Left cardiac atrium (tissue), 4 donors: ENCODE data around the gene LIX1. TPM values are rescaled to one million over a fixed set of nuclear protein-coding genes. Genes with fewer than 3 reads are reported as not detected.
A peak's percentile ranks its signal among the peaks of the same experiment; 100 is the strongest.
"Not testable (repeated sequence)": the region's sequence is repeated elsewhere in the genome, so short reads cannot be mapped to it uniquely, and the experiment has no call there.

Source experiments
- ATAC-seq, 2 donors: fragments of 200-7000 bp; cut with Tn5 transposase; one replicate each; pipeline ENCODE4 v1.9.1; 2020; ENCODE audit warnings: mild to moderate bottlenecking in 2 of 2, moderate library complexity in 2 of 2
- DNase-seq: peaks from one replicate; pipeline ENCODE4 v3.0.0-alpha.2; 2020
- intact Hi-C, 2 donors: fragments of 100-400 bp; cut with DNase I; formaldehyde crosslinking; loops; one replicate each; pipeline versions ENCODE4 v1.14.1 to v1.15.1; 2022 to 2023
- long read RNA-seq: library from polyadenylated mRNA; unstranded; transcript quantifications from one replicate; pipeline ENCODE4 v2.0.0, GENCODE V29; 2021
- total RNA-seq, 2 donors: library from RNA; stranded (reverse); fragmentation: NEBNext Ultra II Directional; extraction: Animal tissue kit (Norgen Biotek cat#: 25700); gene quantifications; one replicate each; pipeline ENCODE4 v1.2.1, GENCODE V29; 2021
- donor health status: DM: no; HTN: yes; CAD: no.
- donor health status: DM: no; HTN: yes; CAD: no; lungs with severe emphysema.
- donor health status: DM: yes; HTN: yes; CAD: no.
- donor health status: Dilated cardiomyopathy.

LIX1 gene
- under 1 TPM; 0.15 to 0.16 TPM for total RNA-seq
- long read RNA-seq = 0 reads

DNA sequence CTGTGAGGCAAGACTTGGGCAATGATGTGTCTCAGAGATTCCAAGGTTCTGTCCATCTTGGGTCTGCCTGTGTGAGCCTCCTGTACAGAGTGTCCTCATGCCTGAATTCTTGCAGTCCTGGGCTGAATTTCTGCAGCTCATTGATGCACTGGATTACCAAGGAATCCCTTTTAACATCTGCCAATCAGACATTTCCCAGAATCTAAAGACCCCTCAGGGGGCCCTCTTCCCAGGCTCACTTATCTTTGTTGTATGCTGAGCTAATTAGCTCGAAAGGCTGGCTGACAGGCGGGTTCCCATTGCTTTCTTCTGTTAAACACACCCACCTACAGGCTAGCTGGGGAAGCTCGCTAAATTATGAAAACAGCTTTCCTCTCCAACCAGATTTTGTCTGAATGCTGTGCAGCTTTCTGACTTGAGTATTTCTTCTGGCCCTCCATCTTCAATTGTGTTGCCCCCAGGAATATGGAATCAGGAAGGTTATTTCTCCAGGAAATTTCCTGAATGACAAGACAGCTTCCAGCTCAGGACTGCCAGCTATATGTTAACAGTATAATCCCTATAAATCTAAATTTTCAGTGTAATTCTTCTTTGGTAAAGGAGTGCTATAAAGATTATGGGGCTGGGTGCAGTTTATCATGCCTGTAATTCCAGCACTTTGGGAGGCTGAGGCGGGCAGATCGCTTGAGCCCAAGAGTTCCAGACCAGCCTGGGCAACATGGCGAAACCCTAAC, at the start of gene LIX1:
Gene LIX1 (minus strand): TSS at position 91 of the 734 bp plus-strand sequence. CDS start 35 bp downstream, at position 56.
- peak; percentile 72 to 83 for ATAC-seq
- intact Hi-C loops = loop anchor here (2.0 to 5.0 kb wide), 3 partner anchors 100 to 275 kb away; no protein-coding TSS in a partner anchor

DNA sequence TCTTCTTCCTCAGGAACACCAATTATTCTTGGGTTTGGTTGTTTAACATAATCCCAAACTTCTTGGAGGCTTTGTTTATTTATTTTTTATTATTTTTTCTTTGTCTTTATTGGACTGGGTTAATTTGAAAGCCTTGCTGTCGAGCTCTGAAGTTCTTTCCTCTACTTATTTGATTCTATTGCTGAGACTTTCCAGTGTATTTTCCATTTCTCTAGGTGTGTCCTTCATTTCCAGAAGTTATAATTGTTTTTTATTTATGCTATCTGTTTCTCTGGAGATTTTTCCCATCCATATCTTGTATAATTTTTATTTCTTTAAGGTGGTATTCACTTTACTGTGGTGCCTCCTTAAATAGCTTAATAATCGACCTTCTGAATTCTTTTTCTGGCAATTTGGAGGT, 49.5 kb upstream of the LIX1 start:
- intact Hi-C loops = no loop called here
- DNase-seq (no peak), ATAC-seq (no peak)

More for the DNA sequence above, at the start of gene LIX1:
- no peak for DNase-seq

DNA sequence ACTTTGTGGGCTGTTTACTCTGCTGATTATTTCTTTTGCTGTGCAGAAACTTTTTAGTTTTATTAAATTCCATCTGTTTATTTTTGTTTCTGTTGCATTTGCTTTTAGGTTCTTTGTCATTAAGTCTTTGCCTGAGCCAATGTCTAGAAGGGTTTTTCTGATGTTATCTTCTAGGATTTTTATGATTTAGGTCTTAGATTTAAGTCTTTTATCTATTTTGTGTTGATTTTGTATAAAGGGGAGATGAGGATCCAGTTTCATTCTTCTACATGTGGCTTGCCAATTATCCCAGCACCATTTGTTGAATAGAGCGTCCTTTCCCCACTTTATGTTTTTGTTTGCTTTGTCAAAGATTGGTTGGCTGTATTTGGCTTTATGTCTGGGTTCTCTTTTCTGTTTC, 47.1 kb upstream of the LIX1 start:
- intact Hi-C loops = loop anchor here in 1 of 2 donors (10.0 kb wide), 1 partner anchor 1585 kb away; the partner anchor contains the start of gene RGMB
- DNase-seq, ATAC-seq: not testable (repeated sequence)

DNA sequence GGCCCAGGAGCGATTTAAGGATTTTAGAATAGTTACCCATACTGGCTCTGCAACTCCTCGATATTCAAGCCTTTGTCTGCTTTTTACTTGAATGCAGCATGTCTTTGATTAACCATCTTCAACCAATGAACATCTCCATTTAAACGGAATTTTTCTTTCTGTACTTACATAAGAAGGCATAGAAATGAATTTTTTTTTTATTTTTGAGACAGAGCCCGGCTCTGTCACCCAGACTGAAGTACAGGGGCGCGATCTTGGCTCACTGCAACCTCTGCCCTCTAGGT, 41.5 kb upstream of the LIX1 start:
- DNase-seq (no peak), ATAC-seq (no peak)
- intact Hi-C loops = loop anchor here in 1 of 2 donors (10.0 kb wide), 1 partner anchor 1591 kb away; the partner anchor contains the start of gene RGMB

DNA sequence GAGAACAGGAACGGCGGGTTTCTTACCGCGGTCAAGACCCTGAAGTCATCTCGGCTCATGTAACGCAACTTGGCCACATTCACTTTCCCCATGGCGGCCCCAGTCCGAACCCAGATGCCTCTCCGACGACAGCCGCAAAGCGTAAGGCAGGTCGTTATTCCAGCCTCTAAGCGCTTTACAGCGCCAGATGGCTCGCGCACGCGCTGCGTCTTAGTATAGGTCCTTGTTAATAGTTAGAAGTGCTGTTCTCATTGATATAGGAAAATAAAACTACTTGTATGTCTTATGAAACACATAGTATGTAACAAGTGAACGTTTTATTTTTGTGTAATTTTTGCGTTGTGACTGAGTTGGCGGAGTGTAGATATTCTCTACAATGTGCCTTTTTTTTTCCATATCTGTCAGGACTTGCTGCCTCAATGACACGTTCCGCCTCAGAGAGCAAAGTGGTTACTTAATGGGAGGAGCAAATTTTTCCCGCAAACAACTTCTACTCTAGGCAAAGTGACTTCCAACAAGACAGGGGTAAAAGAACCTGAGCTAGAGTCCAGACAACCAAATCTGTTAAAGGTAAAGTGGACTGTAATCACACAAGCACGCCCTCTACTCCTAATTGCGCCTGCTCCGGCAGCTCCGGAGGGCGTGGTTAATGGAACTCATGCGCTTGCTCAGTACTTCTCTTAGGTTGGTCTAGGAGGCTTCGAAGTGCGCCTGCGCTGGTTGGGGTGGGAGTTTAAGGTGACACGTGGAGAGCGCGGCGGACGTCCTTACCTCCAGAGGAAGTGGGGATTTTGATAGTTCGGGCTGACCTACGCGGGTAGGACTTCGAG, 40.9 kb upstream of the LIX1 start, which contains the start of gene RIOK2:
Gene RIOK2 (minus strand): TSS at position 148 of the 830 bp plus-strand sequence. CDS start 56 bp downstream, at position 92.
- DNase-seq = peak; percentile 96
- intact Hi-C loops = loop anchor here in 1 of 2 donors (10.0 kb wide), 1 partner anchor 1591 kb away; the partner anchor contains the start of gene RGMB
- peak; percentile 98 for ATAC-seq

DNA sequence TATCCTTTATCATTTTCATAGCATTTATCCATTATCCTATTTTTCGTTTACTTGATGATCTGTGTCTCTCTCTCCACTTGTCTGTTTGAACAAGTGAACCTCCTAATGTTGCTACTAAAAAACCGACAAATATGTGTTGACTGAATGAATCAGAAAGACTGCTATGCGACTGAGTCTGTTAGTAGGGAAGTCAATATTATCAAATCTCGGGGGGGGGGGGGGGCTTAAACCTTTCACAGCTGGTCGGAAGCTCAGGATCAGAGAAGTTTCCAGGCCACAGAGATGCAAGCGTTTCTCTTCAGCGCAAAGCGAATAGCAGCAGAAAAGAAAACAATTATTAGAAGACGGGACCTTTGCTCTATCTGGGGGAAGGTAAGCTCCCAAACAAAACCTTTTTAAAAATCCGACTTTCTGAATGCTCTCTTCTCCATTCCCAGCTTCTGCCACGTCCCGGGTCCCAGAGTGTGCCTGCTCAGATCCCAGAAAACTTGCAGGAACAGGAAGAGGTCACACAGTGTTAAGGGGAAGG, 40.2 kb upstream of the LIX1 start:
- intact Hi-C loops = loop anchor here in 1 of 2 donors (10.0 kb wide), 1 partner anchor 1592 kb away; the partner anchor contains the start of gene RGMB
- no peak for ATAC-seq

DNA sequence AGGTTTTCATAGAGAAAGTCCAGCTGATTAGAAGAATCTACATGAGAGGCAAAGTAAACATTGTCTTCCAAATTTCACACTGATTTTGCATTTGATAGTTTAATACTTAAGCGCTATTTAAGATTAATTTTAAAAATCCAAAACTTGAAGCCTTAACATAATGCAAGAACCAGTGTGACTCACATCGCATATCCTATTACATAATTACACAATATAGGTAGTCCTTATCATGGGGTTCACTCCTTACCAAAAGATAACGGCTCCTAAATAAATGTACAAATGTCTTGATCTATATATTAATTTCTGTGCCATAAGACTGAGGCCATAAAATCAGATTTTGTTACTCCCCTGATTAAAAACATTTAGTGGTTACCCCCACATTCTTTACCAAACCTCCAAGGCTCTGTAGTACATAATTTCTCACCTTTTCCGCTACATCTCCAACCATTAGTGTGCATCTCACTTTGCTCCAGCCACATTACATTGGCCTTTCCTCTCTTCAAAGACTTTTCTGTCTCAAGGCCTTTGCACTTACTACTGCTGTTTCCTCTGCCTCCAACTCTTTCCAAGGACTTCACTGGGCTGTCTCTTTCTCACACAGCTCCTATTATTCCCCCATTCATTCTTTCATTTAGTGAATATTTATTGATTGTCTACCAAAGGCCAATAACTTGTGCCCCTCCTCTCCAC, 39.6 kb upstream of the LIX1 start:
- intact Hi-C loops = loop anchor here in 1 of 2 donors (10.0 kb wide), 1 partner anchor 1593 kb away; the partner anchor contains the start of gene RGMB
- no peak for ATAC-seq
- no peak for DNase-seq

More for the DNA sequence above, 40.2 kb upstream of the LIX1 start:
- DNase-seq = no peak

DNA sequence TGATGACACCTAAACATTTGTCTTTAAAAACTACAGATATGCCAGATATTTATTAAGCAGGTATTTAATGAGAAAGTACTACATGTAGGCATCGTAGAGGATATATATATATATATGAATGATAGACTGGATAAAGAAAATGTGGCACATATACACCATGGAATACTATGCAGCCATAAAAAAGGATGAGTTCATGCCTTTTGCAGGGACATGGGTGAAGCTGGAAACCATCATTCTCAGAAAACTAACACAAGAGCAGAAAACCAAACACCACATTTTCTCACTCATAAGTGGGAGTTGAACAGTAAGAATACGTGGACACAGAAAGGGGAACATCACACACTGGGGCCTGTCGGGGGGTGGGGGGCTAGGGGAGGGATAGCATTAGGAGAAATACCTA, 37.0 kb upstream of the LIX1 start:
- DNase-seq, intact Hi-C loops, ATAC-seq: not testable (repeated sequence)

DNA sequence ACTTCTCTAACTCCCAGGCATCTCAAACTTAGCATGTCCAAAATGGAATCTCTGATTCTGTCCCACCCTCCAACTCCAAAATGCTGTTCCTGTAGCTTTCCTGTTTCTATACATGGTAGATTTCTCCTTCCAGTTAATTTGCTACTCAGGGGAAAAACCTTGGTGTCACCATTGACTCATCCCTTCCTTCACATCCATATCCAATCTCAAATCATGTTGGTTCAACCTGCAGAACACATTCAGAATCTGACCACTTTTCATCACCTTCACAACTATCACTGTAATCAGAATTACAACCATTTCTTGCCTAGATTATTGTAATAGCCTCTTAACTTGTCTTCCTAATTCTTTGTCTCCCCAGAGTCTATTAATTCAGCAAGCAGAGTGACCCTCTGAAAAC, 29.8 kb upstream of the LIX1 start:
- intact Hi-C loops = no loop called here
- no peak for ATAC-seq

DNA sequence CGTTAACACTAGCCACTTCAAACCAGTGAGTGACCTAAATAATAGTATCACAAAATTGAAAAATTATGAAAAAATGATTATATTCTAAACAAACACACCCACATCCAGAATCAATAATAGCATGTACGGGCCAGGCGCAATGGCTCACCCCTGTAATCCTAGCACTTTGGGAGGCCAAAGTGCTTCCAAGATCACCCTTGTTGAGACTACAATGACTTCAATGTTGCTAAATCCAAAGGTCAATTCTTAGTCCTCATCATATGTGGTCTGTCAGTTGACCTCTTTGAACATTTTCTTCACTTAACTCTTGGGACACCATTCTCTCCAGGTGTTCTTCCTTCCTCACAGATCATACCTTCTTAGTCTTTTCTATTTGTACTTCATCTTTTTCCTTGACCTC, 29.3 kb upstream of the LIX1 start:
- DNase-seq (no peak), ATAC-seq (no peak)
- intact Hi-C loops = no loop called here

More for the DNA sequence above, 29.8 kb upstream of the LIX1 start:
- DNase-seq = no peak

DNA sequence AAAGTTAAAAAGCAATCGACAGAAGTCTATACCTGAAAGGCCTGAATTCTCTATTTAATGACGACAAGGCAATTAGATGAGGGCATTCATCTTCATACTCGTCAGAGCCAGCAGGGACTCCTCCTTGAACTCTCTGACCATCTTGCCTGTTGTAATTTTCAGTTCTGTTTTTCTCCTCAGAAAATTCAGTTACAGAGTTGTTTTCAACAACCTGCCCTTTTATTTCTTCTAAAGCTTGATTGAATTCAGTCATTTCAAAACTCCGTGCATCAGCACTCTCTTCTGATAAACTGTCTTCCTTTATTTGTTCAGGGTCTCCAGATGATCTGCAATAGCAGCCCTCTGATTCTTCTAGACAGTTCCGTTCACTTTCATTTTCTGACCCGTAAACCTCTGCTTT, 25.0 kb upstream of the LIX1 start:
- no peak for DNase-seq
- intact Hi-C loops = no loop called here
- no peak for ATAC-seq

DNA sequence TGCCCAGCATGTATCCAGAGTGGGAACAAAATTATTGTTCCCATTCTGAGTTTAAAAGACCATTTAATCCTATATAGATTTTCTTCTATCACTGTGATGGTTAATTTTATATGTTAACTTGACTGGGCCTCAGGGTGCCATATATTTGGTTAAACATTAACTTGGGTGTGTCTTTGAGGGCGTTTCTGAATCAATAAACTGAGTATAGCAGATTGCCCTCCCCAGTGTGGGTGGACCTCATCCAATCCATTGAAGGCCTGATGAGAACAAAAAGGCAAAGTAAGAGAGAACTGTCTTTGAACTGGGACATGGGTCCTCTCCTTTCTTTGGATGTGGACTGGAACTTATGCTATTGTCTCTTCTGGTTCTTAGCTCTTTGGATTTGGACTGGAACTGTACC, 23.3 kb upstream of the LIX1 start:
- no peak for DNase-seq
- no peak for ATAC-seq
- intact Hi-C loops = no loop called here

DNA sequence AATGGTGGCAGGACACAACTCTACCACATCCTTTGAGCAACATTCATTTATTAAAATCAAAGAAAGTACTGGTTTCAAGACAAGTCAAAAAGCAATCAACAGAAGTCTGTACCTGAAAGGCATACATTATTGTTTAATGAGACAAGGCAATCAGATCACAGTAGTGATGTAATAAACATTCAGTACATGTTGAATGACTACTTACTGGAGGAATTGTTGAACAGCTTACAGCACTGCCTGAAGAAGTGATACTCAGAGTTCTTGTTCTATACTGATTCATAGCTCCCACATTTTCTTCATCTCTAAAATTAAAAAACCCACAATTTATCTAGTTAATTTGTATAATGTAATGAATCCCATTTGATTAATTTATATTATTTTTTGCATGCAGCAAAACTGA, 22.4 kb upstream of the LIX1 start:
- DNase-seq = no peak
- intact Hi-C loops = loop anchor here in 1 of 2 donors (5.0 kb wide), 1 partner anchor 413 kb away; no protein-coding TSS in a partner anchor
- ATAC-seq = no peak

DNA sequence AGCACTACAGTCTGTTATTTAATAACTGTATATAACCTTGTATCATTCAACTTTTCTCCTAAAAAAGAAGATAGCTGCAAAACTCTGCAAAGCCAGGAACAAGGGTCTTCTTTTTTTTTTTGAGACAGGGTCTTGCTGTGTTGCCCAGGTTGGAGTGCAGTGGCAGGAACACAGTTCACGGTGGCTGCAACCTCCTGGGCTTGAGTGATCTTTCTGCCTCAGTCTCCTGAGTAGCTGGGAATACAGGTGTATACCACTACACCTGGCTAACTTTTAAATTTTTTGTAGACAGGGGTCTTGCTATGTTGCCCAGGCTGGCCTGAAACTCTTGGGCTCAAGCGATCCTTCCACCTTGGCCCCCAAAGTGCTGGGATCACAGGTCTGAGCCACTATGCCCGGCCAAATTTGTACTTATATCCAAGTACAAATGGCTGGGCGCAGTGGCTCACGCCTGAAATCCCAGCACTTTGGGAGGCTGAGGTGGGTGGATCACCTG, 21.4 kb upstream of the LIX1 start:
- DNase-seq (no peak), ATAC-seq (no peak)
- intact Hi-C loops = loop anchor here in 1 of 2 donors (2.0 to 5.0 kb wide), 2 partner anchors 295 to 412 kb away; no protein-coding TSS in a partner anchor

DNA sequence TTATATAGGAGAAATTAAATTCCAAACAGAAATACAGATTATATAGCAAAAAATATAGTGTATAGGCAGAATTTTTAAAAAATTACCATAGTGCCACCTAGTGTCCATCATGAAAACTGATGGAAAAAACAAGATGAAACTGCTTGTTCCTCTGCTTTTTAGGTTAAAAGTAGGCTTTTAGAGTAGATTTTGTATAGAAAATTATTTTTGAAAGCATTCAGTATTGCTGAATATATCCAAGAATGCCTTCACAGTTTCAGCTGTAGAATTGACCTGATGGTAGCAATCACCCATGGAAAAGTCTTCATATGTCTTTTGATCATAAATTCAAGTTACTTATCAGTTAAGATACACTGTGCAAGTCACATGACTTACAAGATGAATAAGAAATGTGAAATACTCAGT, 21.0 kb upstream of the LIX1 start:
- intact Hi-C loops = loop anchor here in 1 of 2 donors (2.0 to 5.0 kb wide), 2 partner anchors 295 to 411 kb away; no protein-coding TSS in a partner anchor
- no peak for DNase-seq
- ATAC-seq = no peak

DNA sequence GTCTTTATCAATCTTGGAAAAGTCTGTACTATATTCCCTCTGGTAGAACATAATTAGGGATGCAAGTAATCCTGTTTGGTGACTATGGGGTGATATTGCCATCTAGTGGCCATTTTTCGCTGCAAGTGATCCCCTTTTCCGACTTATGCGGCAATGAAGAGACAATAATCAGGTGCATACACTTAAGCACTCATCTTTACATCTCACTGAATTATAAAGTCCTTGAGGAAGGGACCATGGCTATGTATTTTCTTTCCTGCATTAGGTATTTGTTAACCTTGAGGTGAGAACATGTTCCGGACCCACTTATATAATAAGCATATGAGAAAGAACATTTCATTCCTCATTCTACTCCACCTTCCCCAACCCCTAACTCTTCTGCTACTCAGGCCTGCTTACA, 19.6 kb upstream of the LIX1 start:
- ATAC-seq (peak; percentile 57 to 67), DNase-seq (no peak)
- intact Hi-C loops = loop anchor here in 1 of 2 donors (2.0 to 5.0 kb wide), 2 partner anchors 293 to 410 kb away; no protein-coding TSS in a partner anchor

DNA sequence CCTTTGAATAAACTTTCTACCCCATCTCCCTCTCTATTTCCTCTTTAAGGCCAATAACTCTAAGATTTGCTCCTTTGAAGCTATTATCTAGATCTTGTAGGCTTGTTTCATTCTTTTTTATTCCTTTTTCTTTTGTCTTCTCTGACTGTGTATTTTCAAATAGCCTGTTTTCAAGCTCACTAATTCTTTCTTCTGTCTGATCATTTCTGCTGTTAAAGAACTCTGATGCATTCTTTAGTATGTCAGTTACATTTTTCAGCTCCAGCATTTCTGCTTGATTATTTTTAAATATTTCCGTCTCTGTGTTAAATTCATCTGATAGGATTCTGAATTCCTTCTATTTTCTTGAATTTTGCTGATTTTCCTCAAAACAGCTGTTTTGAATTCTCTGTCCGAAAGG, 15.3 kb upstream of the LIX1 start:
- ATAC-seq = no peak
- intact Hi-C loops = loop anchor here in 1 of 2 donors (5.0 to 10.0 kb wide), 2 partner anchors 110 to 543 kb away; no protein-coding TSS in a partner anchor

DNA sequence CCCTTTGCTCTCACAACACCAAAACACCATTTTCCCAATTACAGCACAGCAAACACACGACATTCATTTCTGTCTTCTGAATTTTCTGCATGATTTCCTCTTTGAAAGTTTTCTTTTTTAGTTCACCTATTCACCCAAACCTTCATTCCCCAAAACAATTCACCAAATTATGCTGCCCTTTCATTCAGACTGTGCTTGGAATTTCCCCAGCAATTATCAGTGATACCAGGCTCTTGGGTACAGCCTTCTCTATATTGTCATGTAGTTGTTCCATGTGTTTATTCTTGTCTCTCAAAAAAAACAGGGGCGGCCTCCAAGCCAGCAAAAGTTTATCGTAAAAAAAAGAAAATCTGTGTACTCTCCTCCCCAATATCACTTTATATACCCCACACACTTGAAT, 9.0 kb upstream of the LIX1 start:
- ATAC-seq (no peak), DNase-seq (no peak)
- intact Hi-C loops = loop anchor here in 1 of 2 donors (10.0 kb wide), 1 partner anchor 537 kb away; no protein-coding TSS in a partner anchor

More for the DNA sequence above, 15.3 kb upstream of the LIX1 start:
- DNase-seq = no peak
